HG02870 (cell line): ENCODE data around the gene MYO9A.
"Not testable (repeated sequence)": the region's sequence is repeated elsewhere in the genome, so short reads cannot be mapped to it uniquely, and the experiment has no call there.

Experiments used
- ATAC-seq: cut with Tn5 transposase; IDR thresholded peaks from one replicate; pipeline ENCODE4 v1.9.1; 2021; ENCODE audit warnings: mild to moderate bottlenecking, moderate library complexity; ENCODE audit not compliant: unreplicated experiment

Gene MYO9A

GRCh38 chr15:72139667-72140066 lies 21.7 kb upstream of the MYO9A start:
- no peak for ATAC-seq

- ATAC-seq = no peak
These were observed 18.5 kb upstream of the MYO9A start for GRCh38 chr15:72136170-72137051.

- ATAC-seq = no peak
These were observed 17.8 kb upstream of the MYO9A start for GRCh38 chr15:72135719-72136118.

- no peak for ATAC-seq
These were observed 15.3 kb upstream of the MYO9A start for GRCh38 chr15:72133211-72133610.

- no peak for ATAC-seq
These were observed 14.0 kb upstream of the MYO9A start for GRCh38 chr15:72131922-72132321.

- no peak for ATAC-seq
These were observed 12.3 kb upstream of the MYO9A start for GRCh38 chr15:72130272-72130671.

GRCh38 chr15:72128359-72128758 lies 10.4 kb upstream of the MYO9A start:
- no peak for ATAC-seq

GRCh38 chr15:72127724-72128322 lies 9.9 kb upstream of the MYO9A start:
- no peak for ATAC-seq

- no peak for ATAC-seq
These were observed 6.3 kb upstream of the MYO9A start for GRCh38 chr15:72124218-72124617.

- ATAC-seq = peak; percentile 54
These were observed 399 bp downstream of the MYO9A start for GRCh38 chr15:72117486-72118016.

GRCh38 chr15:72116731-72117485 lies 1.0 kb downstream of the MYO9A start:
- ATAC-seq = peak; percentile 8

GRCh38 chr15:72113347-72114031 lies 4.5 kb downstream of the MYO9A start:
- ATAC-seq = no peak

GRCh38 chr15:72112805-72113204 lies 5.1 kb downstream of the MYO9A start:
- no peak for ATAC-seq

GRCh38 chr15:72112116-72112515 lies 5.8 kb downstream of the MYO9A start:
- no peak for ATAC-seq

- no peak for ATAC-seq
These were observed 7.6 kb downstream of the MYO9A start for GRCh38 chr15:72110355-72110754.

GRCh38 chr15:72106068-72106467 lies 11.9 kb downstream of the MYO9A start:
- ATAC-seq = no peak

GRCh38 chr15:72105111-72105510 lies 12.8 kb downstream of the MYO9A start:
- ATAC-seq = no peak

- ATAC-seq = not testable (repeated sequence)
These were observed 17.4 kb downstream of the MYO9A start for GRCh38 chr15:72100551-72100950.

- no peak for ATAC-seq
These were observed 18.8 kb downstream of the MYO9A start for GRCh38 chr15:72099155-72099554.

GRCh38 chr15:72098040-72098439 lies 19.9 kb downstream of the MYO9A start:
- no peak for ATAC-seq

GRCh38 chr15:72096796-72097195 lies 21.2 kb downstream of the MYO9A start:
- no peak for ATAC-seq
